AG09309 (cell line): ENCODE data around the gene KPNA3.
"Not testable (repeated sequence)": the region's sequence is repeated elsewhere in the genome, so short reads cannot be mapped to it uniquely, and the experiment has no call there.

Experiments used
- DNase-seq: peaks from one replicate; pipeline ENCODE4 v3.0.0-alpha.2; 2010; ENCODE audit warnings: low read depth
- H3K4me3 ChIP-seq: 2 replicates; pipeline ENCODE4 v1.5.1; 2011; ENCODE audit warnings: mild to moderate bottlenecking, low read depth, low read length, moderate library complexity; ENCODE audit not compliant: control insufficient read depth
- CTCF ChIP-seq: IDR thresholded peaks from 2 replicates; pipeline ENCODE4 v1.5.1; 2011; ENCODE audit warnings: mild to moderate bottlenecking, low read depth, low read length, inconsistent platforms; ENCODE audit not compliant: insufficient read depth, control insufficient read depth; ENCODE audit errors: missing control alignments

The KPNA3 gene

GRCh38 chr13:49821216-49822009 lies 28.9 kb upstream of the KPNA3 start:
- no peak for TF ChIP-seq CTCF
- DNase-seq: no peak
- no peak overlapping the region for H3K4me3 ChIP-seq

GRCh38 chr13:49820591-49821215 lies 28.2 kb upstream of the KPNA3 start:
- no peak overlapping the region for H3K4me3 ChIP-seq
- no peak for DNase-seq
- TF ChIP-seq CTCF: no peak

GRCh38 chr13:49816047-49816446 lies 23.6 kb upstream of the KPNA3 start:
- DNase-seq, H3K4me3 ChIP-seq: not testable (repeated sequence)

- no peak for DNase-seq
- no peak overlapping the region for H3K4me3 ChIP-seq
- TF ChIP-seq CTCF: no peak
These were observed 22.2 kb upstream of the KPNA3 start for GRCh38 chr13:49814551-49815270.

- no peak for TF ChIP-seq CTCF
- H3K4me3 ChIP-seq: no peak overlapping the region
- DNase-seq: no peak
These were observed 20.3 kb upstream of the KPNA3 start for GRCh38 chr13:49812812-49813211.

GRCh38 chr13:49811527-49811908 lies 19.0 kb upstream of the KPNA3 start:
- no peak overlapping the region for H3K4me3 ChIP-seq
- TF ChIP-seq CTCF: no peak
- DNase-seq: no peak
